Measurements from ENCODE around the gene EML4.
"Not testable (repeated sequence)": the region's sequence is repeated elsewhere in the genome, so short reads cannot be mapped to it uniquely, and the experiment has no call there.

- TF ChIP-seq CTCF (IDR thresholded peaks at IDR 0.05 in 2 of 3, conservative IDR thresholded peaks at IDR 0.05 in 1 of 3; ENCODE audit: control insufficient read depth in 2 of 3, extremely low read depth in 1 of 3, insufficient read depth in 1 of 3, low read depth in 3 of 3, low read length in 3 of 3); PKNOX1 (IDR thresholded peaks at IDR 0.05); HCFC1 (IDR thresholded peaks at IDR 0.05; ENCODE audit: low read length); ZBED1 (IDR thresholded peaks at IDR 0.05; ENCODE audit: borderline replicate concordance); REST (IDR thresholded peaks at IDR 0.05; ENCODE audit: low read depth, low read length); ZNF274 (IDR thresholded peaks at IDR 0.05; ENCODE audit: insufficient read depth, insufficient read length): not testable (repeated sequence)
Measured at GRCh38 chr2:42347518-42347917, 178.4 kb downstream of the EML4 start.
